Prostate gland (tissue), 2 donors: ENCODE results near the gene MAPK1. TPM values are rescaled to one million over a fixed set of nuclear protein-coding genes. Genes with fewer than 3 reads are reported as not detected.

Experiments
- DNase-seq: peaks from one replicate; pipeline ENCODE4 v3.0.0-alpha.2; 2019; ENCODE audit warnings: low spot score
- H3K27ac ChIP-seq, 2 donors: fragments of 200-600 bp; sonication (generic); 2 replicates each; pipeline ENCODE4 v1.5.1; 2017 to 2019
- H3K27me3 ChIP-seq: fragments of 200-600 bp; sonication (generic); replicated peaks from 2 replicates; pipeline ENCODE4 v1.5.1; 2019; ENCODE audit not compliant: insufficient read depth
- H3K36me3 ChIP-seq, 2 donors: fragments of 200-600 bp; sonication (generic); 1 replicate in 1 of 2; 2 replicates in 1 of 2; pipeline versions ENCODE4 v1.5.1 to v1.8.1; 2017 to 2019
- H3K4me1 ChIP-seq: fragments of 200-600 bp; sonication (generic); replicated peaks from 2 replicates; pipeline ENCODE4 v1.5.1; 2019
- H3K4me3 ChIP-seq, 2 donors: fragments of 200-600 bp; sonication (generic); 2 replicates each; pipeline ENCODE4 v1.5.1; 2017 to 2019
- H3K9me3 ChIP-seq: fragments of 200-600 bp; sonication (generic); 2 replicates; pipeline ENCODE4 v1.5.1; 2017
- POLR2A ChIP-seq: fragments of 450-650 bp; IDR thresholded peaks from one replicate; pipeline ENCODE4 v1.6.1; 2016; ENCODE audit warnings: antibody characterized with exemption, mild to moderate bottlenecking
- POLR2AphosphoS5 ChIP-seq: sonication (generic); formaldehyde crosslinking; IDR thresholded peaks from one replicate; pipeline ENCODE4 v1.6.1; 2017; ENCODE audit warnings: antibody characterized with exemption
- WGBS: methylation state at CpG from one replicate; pipeline ENCODE4 v1.1.5; 2018; 5-methylcytosine and 5-hydroxymethylcytosine counted together
- intact Hi-C: fragments of 100-400 bp; cut with DNase I; formaldehyde crosslinking; loops from one replicate; pipeline ENCODE4 v1.14.2; 2022
- total RNA-seq, 2 donors: library from RNA; depleted of rRNA; stranded (reverse); fragments of >200 nt; gene quantifications; one replicate each; pipeline ENCODE4 v1.1.0, GENCODE V29; 2016
- TF ChIP-seq, protein P1 (sequence below), 4 experiments: fragments of 200-600 bp in 2 of 4; fragments of 450-650 bp in 2 of 4; sonication (generic) in 2 of 4; IDR thresholded peaks; 1 replicate in 3 of 4; 2 replicates in 1 of 4; pipeline ENCODE4 v1.5.1; 2016 to 2019; ENCODE audit warnings: antibody characterized with exemption in 4 of 4, mild to moderate bottlenecking in 2 of 4, moderate library complexity in 2 of 4

The MAPK1 gene
- total RNA-seq, 2 donors from 2014 or later = 89.6 to 92.1 TPM

DNA sequence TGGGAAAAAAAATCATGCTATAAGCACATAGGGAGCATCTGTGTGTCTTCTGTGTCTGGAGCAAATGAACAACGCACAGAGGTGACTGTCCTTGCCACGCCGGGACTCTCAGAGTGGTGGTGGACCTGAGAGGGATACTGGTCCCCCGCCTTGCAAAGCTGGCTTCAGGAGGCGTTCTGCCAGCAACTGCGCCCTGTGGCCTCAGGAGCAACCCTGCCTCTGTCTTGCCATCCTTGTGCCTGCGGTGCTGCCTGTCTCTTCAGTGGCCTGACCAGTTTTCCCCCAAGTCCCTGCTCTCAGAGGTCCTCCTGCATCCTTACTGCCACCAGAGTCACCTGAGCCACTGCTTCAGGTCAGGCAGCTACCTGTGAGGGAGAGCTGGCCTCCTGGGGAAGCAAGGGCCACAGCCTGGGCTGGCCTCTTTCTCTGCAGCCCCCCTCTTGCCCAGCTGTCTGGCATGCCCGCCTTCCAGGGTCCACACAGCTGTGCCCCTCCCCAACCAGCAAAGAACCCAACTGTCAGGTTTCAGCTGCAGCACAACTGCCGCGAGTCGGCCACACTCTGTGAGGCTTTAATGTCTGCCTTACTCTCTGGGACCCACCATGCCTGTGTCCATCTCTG lies 101.4 kb downstream of the MAPK1 start:
- H3K4me1 ChIP-seq = no peaks in the 10 kb centered on the region
- no peaks in the 10 kb centered on the region for H3K27me3 ChIP-seq
- H3K36me3 ChIP-seq = peaks cover 5 to 11% of the 10 kb centered on the region in 2 donors
- intact Hi-C loops = no loop called here
- TF ChIP-seq, protein P1, sequence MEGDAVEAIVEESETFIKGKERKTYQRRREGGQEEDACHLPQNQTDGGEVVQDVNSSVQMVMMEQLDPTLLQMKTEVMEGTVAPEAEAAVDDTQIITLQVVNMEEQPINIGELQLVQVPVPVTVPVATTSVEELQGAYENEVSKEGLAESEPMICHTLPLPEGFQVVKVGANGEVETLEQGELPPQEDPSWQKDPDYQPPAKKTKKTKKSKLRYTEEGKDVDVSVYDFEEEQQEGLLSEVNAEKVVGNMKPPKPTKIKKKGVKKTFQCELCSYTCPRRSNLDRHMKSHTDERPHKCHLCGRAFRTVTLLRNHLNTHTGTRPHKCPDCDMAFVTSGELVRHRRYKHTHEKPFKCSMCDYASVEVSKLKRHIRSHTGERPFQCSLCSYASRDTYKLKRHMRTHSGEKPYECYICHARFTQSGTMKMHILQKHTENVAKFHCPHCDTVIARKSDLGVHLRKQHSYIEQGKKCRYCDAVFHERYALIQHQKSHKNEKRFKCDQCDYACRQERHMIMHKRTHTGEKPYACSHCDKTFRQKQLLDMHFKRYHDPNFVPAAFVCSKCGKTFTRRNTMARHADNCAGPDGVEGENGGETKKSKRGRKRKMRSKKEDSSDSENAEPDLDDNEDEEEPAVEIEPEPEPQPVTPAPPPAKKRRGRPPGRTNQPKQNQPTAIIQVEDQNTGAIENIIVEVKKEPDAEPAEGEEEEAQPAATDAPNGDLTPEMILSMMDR (IDR thresholded peaks at IDR 0.05) = no peak
- TF ChIP-seq POLR2AphosphoS5 (no peak), POLR2A (no peak)
- H3K27ac ChIP-seq = no peak overlapping the region
- H3K9me3 ChIP-seq = no peaks in the 10 kb centered on the region
- 90% methylated on average over 11 of the region's 11 CpGs for WGBS
- H3K4me3 ChIP-seq = no peak overlapping the region
- DNase-seq = no peak

DNA sequence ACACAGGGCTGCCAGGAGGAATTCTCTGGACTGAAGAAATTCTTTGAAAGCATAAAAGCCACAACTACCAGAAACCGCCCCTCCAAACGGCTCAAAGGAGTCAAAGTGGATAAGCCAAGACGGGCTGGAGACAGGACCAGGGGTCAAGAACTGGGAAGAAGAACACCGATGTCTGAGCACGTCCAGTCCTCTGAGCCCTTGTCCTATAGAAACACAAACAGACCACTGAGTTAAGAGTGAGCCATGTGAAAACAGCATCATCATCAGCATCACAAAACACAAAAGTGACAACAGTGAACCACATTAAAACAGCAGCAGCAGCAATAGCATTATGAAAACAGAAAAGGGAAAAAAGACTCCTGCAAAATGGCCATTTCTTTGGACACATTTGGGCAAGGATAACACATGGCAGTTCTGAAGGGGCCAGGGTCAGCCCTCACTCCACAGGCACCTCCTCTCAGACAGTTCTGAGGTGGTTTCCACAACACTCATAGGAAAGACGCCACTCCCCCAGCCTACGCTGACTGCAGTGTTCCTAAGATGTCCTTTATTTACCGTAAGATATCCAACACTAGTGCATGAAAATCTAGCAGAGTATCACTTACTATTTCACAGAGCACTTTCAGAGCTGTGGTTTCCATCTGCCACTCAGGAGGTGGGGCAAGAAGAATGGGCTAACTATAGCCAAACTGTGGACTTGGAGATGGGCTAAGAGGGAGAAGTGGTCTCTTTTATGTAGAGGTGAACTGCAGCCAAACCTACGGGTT lies 103.2 kb downstream of the MAPK1 start:
- intact Hi-C loops = no loop called here

DNA sequence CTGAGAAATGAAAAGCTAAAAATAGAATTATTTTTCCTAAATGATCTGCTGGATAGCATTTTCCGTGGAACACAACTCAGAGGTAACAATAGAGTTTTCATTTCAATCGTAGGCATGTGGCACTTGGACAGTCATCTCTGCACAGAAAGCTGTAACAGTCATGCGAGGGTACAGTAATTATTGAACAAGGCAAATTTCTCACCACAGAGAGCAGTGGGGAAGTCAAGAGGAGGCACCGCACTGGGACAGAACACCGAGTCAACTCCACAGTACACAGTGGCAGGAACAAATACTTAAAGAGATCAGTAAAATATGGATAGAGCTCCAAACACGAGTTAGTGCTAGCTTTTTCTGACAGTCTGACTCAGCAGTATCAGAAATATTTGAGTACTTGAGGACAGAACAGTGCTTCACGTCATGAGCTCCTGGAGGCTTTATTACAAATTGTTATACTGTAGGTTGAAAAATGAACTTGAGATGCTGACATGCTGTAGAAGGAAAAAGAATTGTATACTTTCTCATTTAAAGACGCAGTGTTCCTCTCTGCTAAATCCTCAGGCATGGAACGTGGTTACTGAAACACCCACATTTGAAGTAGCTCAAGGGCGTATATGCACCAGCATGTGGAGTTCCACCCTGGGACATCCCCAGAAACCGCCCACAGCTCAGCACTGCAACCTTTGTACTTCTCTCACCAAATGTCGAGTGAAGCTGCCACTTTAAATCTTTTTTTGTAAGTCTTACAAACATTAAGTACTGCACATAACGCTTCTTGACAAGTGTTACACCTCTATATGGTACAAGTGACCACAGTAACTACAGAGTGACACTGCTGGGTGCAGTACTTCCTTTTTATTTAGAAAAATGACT lies 104.5 kb downstream of the MAPK1 start:
- H3K27ac ChIP-seq = no peak overlapping the region
- 70% methylated on average over 13 of the region's 13 CpGs for WGBS

More for the DNA sequence above, 103.2 kb downstream of the MAPK1 start:
- DNase-seq = no peak
- H3K27me3 ChIP-seq = no peaks in the 10 kb centered on the region
- no peaks in the 10 kb centered on the region for H3K4me1 ChIP-seq
- TF ChIP-seq, protein P1 (IDR thresholded peaks at IDR 0.05) = no peak
- TF ChIP-seq POLR2A = no peak
- no peak for TF ChIP-seq POLR2AphosphoS5
- peaks cover 3 to 5% of the 10 kb centered on the region in 2 donors for H3K36me3 ChIP-seq
- 86% methylated on average over 9 of the region's 9 CpGs for WGBS
- no peak overlapping the region for H3K4me3 ChIP-seq
- H3K27ac ChIP-seq = no peak overlapping the region
- H3K9me3 ChIP-seq = no peaks in the 10 kb centered on the region

DNA sequence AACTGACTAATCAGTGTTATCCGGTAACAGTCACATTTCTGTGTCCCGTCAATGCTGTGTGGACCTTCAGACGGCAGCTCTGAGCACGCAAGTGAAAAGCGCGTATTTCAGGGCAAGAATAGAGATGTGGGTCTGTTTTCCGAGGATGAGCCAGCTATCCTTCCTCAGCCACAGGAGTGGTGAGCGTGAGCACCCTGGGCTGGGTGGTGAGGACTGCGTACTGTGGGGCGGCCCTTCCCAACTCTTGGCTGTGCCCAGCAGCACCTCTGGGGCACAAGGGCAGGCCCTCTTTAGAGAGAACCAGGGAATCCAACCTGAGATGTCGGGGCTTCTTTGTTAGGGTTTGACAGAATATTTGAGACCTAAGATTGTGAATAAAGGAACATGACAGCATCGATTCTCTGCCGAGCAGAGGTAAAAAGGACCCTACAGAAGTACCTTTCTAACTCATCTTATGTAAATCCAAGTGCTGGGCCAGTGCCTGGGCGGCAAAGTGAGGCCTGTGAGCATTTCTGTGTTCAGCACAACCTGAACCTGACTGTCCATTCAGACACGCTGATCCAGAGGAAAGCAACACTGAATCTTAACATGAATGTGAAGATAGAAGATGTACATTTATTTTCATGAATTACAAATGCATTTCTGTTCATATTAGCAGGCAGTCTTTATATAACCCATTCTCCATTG lies 105.3 kb downstream of the MAPK1 start:
- Histone ChIP-seq H3K9me3 (no peaks in the 10 kb centered on the region), H3K4me1 (no peaks in the 10 kb centered on the region), H3K27ac (no peak overlapping the region), H3K36me3 (peaks cover 0 to under 1% of the 10 kb centered on the region in 2 donors), H3K27me3 (no peaks in the 10 kb centered on the region), H3K4me3 (no peak overlapping the region)
- TF ChIP-seq, protein P1 (IDR thresholded peaks at IDR 0.05) = no peak
- TF ChIP-seq POLR2AphosphoS5 (no peak), POLR2A (no peak)
- intact Hi-C loops = no loop called here
- no peak for DNase-seq
- 92% methylated on average over 15 of the region's 15 CpGs for WGBS

More for the DNA sequence above, 104.5 kb downstream of the MAPK1 start:
- H3K27me3 ChIP-seq = no peaks in the 10 kb centered on the region
- TF ChIP-seq POLR2AphosphoS5 = no peak
- TF ChIP-seq, protein P1 (IDR thresholded peaks at IDR 0.05) = no peak
- no peak for TF ChIP-seq POLR2A
- no peaks in the 10 kb centered on the region for H3K4me1 ChIP-seq
- H3K36me3 ChIP-seq = peaks cover 0 to 5% of the 10 kb centered on the region in 2 donors
- DNase-seq = no peak
- no peaks in the 10 kb centered on the region for H3K9me3 ChIP-seq
- intact Hi-C loops = no loop called here
- no peak overlapping the region for H3K4me3 ChIP-seq
